ENCODE results near the gene LSM6. TPM values are rescaled to one million over a fixed set of nuclear protein-coding genes. Genes with fewer than 3 reads are reported as not detected.

Gene LSM6
- total RNA-seq, 1 donor from 2014 or later: 10.7 TPM

DNA sequence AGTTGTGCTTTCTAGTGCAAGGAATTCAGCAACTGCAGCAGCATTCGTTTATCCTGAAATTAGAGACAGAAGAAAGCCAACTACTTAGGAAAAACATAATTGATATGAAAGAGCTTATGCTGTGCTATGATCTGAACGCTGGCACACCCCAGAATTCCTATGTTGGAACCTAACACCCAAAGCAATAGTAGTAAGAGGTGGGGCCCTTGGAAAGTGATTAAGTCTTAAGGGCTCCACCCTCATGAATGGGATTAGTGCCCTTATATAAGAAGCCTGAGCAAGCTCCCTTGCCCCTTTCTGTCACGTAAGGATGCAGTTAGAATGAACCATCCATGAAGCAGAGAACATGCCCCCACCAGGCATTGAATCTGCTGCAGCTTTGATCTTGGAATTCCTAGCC, 5.4 kb upstream of the LSM6 start:
- TF ChIP-seq, protein P1, sequence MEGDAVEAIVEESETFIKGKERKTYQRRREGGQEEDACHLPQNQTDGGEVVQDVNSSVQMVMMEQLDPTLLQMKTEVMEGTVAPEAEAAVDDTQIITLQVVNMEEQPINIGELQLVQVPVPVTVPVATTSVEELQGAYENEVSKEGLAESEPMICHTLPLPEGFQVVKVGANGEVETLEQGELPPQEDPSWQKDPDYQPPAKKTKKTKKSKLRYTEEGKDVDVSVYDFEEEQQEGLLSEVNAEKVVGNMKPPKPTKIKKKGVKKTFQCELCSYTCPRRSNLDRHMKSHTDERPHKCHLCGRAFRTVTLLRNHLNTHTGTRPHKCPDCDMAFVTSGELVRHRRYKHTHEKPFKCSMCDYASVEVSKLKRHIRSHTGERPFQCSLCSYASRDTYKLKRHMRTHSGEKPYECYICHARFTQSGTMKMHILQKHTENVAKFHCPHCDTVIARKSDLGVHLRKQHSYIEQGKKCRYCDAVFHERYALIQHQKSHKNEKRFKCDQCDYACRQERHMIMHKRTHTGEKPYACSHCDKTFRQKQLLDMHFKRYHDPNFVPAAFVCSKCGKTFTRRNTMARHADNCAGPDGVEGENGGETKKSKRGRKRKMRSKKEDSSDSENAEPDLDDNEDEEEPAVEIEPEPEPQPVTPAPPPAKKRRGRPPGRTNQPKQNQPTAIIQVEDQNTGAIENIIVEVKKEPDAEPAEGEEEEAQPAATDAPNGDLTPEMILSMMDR (IDR thresholded peaks at IDR 0.05): no peak
- Histone ChIP-seq H3K27me3 (no peaks in the 10 kb centered on the region), H3K36me3 (no peaks in the 10 kb centered on the region), H3K4me3 (no peak overlapping the region), H3K9me3 (no peaks in the 10 kb centered on the region), H3K27ac (no peak overlapping the region), H3K4me1 (no peaks in the 10 kb centered on the region)
- DNase-seq (ENCODE audit: low spot score in 2 of 2): no peak
- intact Hi-C loops (cut with DNase I): loop anchor here (10.0 kb wide), 2 partner anchors 325 to 935 kb away; no protein-coding TSS in a partner anchor

DNA sequence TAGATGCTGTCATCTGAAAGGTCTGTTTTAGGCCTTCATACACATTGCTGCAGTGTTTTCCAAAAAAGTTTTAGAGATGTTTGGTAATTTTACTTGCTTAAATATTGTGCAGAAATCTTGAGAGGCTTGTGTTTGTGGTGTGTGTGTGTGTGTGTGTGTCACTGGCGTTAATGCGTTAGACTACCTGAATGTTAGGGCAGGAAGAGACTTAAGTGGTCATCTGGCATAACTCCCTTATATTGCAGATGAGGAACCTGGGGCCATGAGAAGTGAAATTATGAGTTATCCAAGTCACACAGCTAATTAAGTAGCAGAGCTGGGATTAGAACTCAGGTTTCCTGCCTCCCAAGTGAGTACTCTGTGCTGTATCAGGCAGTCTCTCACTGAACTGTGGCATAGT, 1.4 kb downstream of the LSM6 start:
- no peak for DNase-seq (ENCODE audit: low spot score in 2 of 2)
- no peak overlapping the region for H3K27ac ChIP-seq

DNA sequence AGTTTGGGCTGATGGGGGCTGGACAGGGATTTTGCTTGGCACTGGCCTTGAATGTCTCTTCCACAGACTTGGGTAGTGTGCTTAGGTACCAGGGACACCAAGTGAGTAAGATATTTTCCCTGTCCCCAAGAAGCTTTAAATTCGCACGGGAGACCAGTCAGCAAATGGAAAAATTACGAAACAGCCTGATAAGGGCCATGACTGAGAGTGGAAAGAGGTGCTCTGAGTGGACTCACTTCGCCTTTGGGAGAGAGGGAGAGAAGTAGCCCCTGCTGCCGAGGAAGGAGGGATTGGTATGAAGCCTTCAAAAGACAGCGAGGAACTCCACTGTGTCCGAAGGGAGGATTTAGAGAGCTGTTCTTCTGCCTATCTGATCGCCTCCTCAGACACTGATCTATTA, 2.6 kb downstream of the LSM6 start:
- H3K4me3 ChIP-seq: no peak overlapping the region

More for the DNA sequence above, 1.4 kb downstream of the LSM6 start:
- Histone ChIP-seq H3K27me3 (no peaks in the 10 kb centered on the region), H3K4me3 (peak overlapping the region in 1 of 2 donors; percentile 95), H3K36me3 (no peaks in the 10 kb centered on the region), H3K9me3 (no peaks in the 10 kb centered on the region), H3K4me1 (peaks cover 2 to 17% of the 10 kb centered on the region in 2 donors)
- TF ChIP-seq, protein P1 (IDR thresholded peaks at IDR 0.05): no peak
- intact Hi-C loops (cut with DNase I): loop anchor here (5.0 to 10.0 kb wide), 6 partner anchors 240 to 1080 kb away; partner anchors contain the start of genes ABCE1, ANAPC10, MMAA and ZNF827

DNA sequence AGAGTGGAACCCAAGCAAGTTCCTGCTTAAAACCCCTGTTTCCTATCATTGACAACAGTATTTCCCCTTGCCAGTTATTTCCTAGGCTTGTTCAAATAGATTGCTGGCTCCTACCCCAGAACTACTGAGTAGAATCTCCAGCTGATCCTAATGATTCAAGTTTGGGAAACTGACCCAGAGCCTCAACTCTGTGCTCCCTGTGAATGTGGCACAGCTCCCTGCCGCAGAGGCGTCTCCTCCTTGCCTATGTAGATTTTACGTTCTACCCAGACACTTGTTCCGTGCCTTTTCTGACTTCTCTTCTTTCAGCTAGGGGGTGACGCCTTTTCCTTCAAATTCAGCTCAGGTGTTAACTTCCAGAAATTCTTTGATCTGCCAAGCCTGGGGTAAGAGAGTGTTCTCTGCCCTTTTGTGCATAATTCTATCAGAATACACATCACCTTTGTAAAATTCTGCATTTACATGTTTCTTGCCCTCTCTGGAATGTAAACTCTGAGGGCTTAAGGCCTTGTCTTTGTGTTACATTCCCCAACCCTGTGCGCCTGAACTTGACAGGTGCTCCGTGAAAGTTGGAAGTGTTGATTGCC, 4.4 kb downstream of the LSM6 start:
- intact Hi-C loops (cut with DNase I): loop anchor here (5.0 to 10.0 kb wide), 6 partner anchors 243 to 1083 kb away; partner anchors contain the start of genes ABCE1, ANAPC10, MMAA and ZNF827
- no peaks in the 10 kb centered on the region for H3K9me3 ChIP-seq
- H3K4me3 ChIP-seq: no peak overlapping the region
- peaks cover 4 to 10% of the 10 kb centered on the region in 2 donors for H3K36me3 ChIP-seq
- no peak for DNase-seq (ENCODE audit: low spot score in 2 of 2)
- no peak overlapping the region for H3K27ac ChIP-seq
- H3K4me1 ChIP-seq: peaks cover 2 to 17% of the 10 kb centered on the region in 2 donors
- H3K27me3 ChIP-seq: no peaks in the 10 kb centered on the region
- TF ChIP-seq, protein P1 (IDR thresholded peaks at IDR 0.05): no peak

More for the DNA sequence above, 2.6 kb downstream of the LSM6 start:
- Histone ChIP-seq H3K36me3 (peaks cover 0 to 3% of the 10 kb centered on the region in 2 donors), H3K27me3 (no peaks in the 10 kb centered on the region), H3K4me1 (peaks cover 2 to 17% of the 10 kb centered on the region in 2 donors), H3K27ac (no peak overlapping the region), H3K9me3 (no peaks in the 10 kb centered on the region)
- intact Hi-C loops (cut with DNase I): loop anchor here (5.0 to 10.0 kb wide), 6 partner anchors 241 to 1081 kb away; partner anchors contain the start of genes ABCE1, ANAPC10, MMAA and ZNF827
- TF ChIP-seq, protein P1 (IDR thresholded peaks at IDR 0.05): no peak
- no peak for DNase-seq (ENCODE audit: low spot score in 2 of 2)

DNA sequence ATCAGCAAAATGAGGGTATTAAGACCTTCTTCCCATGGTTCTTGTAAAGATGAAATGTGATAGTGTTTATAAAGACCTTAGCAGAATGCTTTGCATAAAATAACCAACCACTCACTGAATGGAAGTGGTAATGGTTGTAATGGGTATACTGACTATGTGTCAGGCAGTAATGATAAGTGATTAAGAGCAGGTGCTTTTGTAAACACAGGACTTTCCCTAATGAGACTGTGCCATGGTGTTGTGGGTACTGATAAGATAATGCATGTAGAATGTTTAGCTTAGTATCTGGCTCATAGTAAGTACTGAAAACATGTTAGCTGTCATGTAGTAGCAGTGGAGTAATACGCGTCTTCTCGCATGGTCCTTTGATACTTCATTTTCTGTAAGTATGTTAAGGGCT, 6.9 kb downstream of the LSM6 start:
- no peaks in the 10 kb centered on the region for H3K9me3 ChIP-seq
- no peak overlapping the region for H3K27ac ChIP-seq
- H3K36me3 ChIP-seq: peaks cover 4 to 28% of the 10 kb centered on the region in 2 donors
- no peaks in the 10 kb centered on the region for H3K27me3 ChIP-seq
- intact Hi-C loops (cut with DNase I): no loop called here
- no peak overlapping the region for H3K4me3 ChIP-seq
- peaks cover 0 to 13% of the 10 kb centered on the region in 2 donors for H3K4me1 ChIP-seq
- no peak for DNase-seq (ENCODE audit: low spot score in 2 of 2)
- TF ChIP-seq, protein P1 (IDR thresholded peaks at IDR 0.05): no peak
